Endodermal cell (in vitro differentiated cells): ENCODE results near the gene DZANK1. TPM values are rescaled to one million over a fixed set of nuclear protein-coding genes. Genes with fewer than 3 reads are reported as not detected.
A peak's percentile ranks its signal among the peaks of the same experiment; 100 is the strongest.
"Not testable (repeated sequence)": the region's sequence is repeated elsewhere in the genome, so short reads cannot be mapped to it uniquely, and the experiment has no call there.

Experiments used
- DNase-seq: peaks from one replicate; pipeline ENCODE4 v3.0.0-alpha.2; 2017
- H3K27ac ChIP-seq: 2 replicates; pipeline ENCODE4 v1.5.1; 2013; ENCODE audit warnings: mild to moderate bottlenecking, low read depth, low read length, moderate library complexity
- H3K27me3 ChIP-seq: 2 replicates; pipeline ENCODE4 v1.6.1; 2013; ENCODE audit warnings: mild to moderate bottlenecking, low read length, moderate library complexity; ENCODE audit not compliant: insufficient read depth, control insufficient read depth, poor library complexity, severe bottlenecking
- H3K36me3 ChIP-seq: 2 replicates; pipeline ENCODE4 v1.7.0; 2013; ENCODE audit warnings: mild to moderate bottlenecking, low read length, moderate library complexity; ENCODE audit not compliant: control insufficient read depth, insufficient read depth
- H3K4me1 ChIP-seq: one replicate; pipeline ENCODE4 v1.7.0; 2013; ENCODE audit warnings: low read length; ENCODE audit not compliant: control insufficient read depth, insufficient read depth
- H3K4me3 ChIP-seq: 2 replicates; pipeline ENCODE4 v1.5.1; 2013; ENCODE audit warnings: mild to moderate bottlenecking, low read length, moderate library complexity
- H3K9ac ChIP-seq: 2 replicates; pipeline ENCODE4 v1.6.1; 2013; ENCODE audit warnings: mild to moderate bottlenecking, low read length, moderate library complexity; ENCODE audit not compliant: poor library complexity, severe bottlenecking; ENCODE audit errors: extremely low read depth
- H3K9me3 ChIP-seq: 2 replicates; pipeline ENCODE4 v1.6.1; 2013; ENCODE audit warnings: mild to moderate bottlenecking, low read length, moderate library complexity; ENCODE audit not compliant: control insufficient read depth
- H3K27ac Mint-ChIP-seq: 2 replicates; pipeline ENCODE4 v1.8.0; 2020; ENCODE audit warnings: mixed read lengths
- H3K27me3 Mint-ChIP-seq: 2 replicates; pipeline ENCODE4 v1.8.0; 2021; ENCODE audit warnings: mild to moderate bottlenecking, mixed read lengths; ENCODE audit not compliant: insufficient read depth
- H3K36me3 Mint-ChIP-seq: 2 replicates; pipeline ENCODE4 v1.8.0; 2020; ENCODE audit warnings: low read depth, mixed read lengths
- H3K4me1 Mint-ChIP-seq: 2 replicates; pipeline ENCODE4 v1.8.0; 2020; ENCODE audit warnings: mixed read lengths
- H3K4me3 Mint-ChIP-seq: 2 replicates; pipeline ENCODE4 v1.8.0; 2020; ENCODE audit warnings: mild to moderate bottlenecking, moderate library complexity, mixed read lengths
- H3K9me3 Mint-ChIP-seq: 2 replicates; pipeline ENCODE4 v1.8.0; 2020; ENCODE audit warnings: mild to moderate bottlenecking, mixed read lengths
- CTCF ChIP-seq: fragments of 200-600 bp; sonication (generic); conservative IDR thresholded peaks from 2 replicates; pipeline ENCODE4 v1.5.0; 2021; ENCODE audit warnings: antibody characterized with exemption, mild to moderate bottlenecking
- WGBS, 2 experiments: methylation state at CpG; one replicate each; pipeline versions ENCODE4 v1.1.5 to v1.1.7; 2013; ENCODE audit warnings: missing lambda C conversion rate in 2 of 2, mixed read lengths in 1 of 2; ENCODE audit not compliant: insufficient coverage in 1 of 2, insufficient read length in 1 of 2; 5-methylcytosine and 5-hydroxymethylcytosine counted together
- total RNA-seq, 2 donors: library from RNA; stranded (reverse); fragmentation: NEBNext Ultra II Directional in 1 of 2; extraction: Animal tissue kit (Norgen Biotek cat#: 25700) in 1 of 2; gene quantifications; 2 replicates in 1 of 2; 3 replicates in 1 of 2; pipeline ENCODE4 v1.2.1, GENCODE V29; 2021

DZANK1 gene
- total RNA-seq, 2 donors from 2014 or later, result 14.8 to 18.8 TPM

GRCh38 chr20:18388860-18389259 lies 78.0 kb downstream of the DZANK1 start:
- H3K27ac ChIP-seq, result no peak overlapping the region
- H3K4me3 ChIP-seq, result no peak overlapping the region
- Mint-ChIP-seq H3K27ac (no peak overlapping the region), H3K4me3 (no peak overlapping the region), H3K36me3 (peaks cover 34% of the 10 kb centered on the region), H3K27me3 (no peaks in the 10 kb centered on the region), H3K9me3 (no peaks in the 10 kb centered on the region), H3K4me1 (peaks cover 25% of the 10 kb centered on the region)
- H3K4me1 ChIP-seq, result peaks cover 17% of the 10 kb centered on the region
- 73 to 77% methylated on average over 6 of the region's 6 CpGs for WGBS, 2 experiments
- H3K9ac ChIP-seq, result no peak overlapping the region
- no peaks in the 10 kb centered on the region for H3K27me3 ChIP-seq
- TF ChIP-seq CTCF, result no peak
- H3K36me3 ChIP-seq, result peaks cover 24% of the 10 kb centered on the region
- H3K9me3 ChIP-seq, result no peaks in the 10 kb centered on the region
- no peak for DNase-seq

GRCh38 chr20:18380908-18381529 lies 85.8 kb downstream of the DZANK1 start:
- 90 to 92% methylated on average over 5 to 7 of the region's 7 CpGs for WGBS, 2 experiments
- Mint-ChIP-seq H3K27me3 (no peaks in the 10 kb centered on the region), H3K36me3 (peaks cover 13% of the 10 kb centered on the region), H3K27ac (no peak overlapping the region), H3K4me3 (no peak overlapping the region), H3K9me3 (peaks cover 8% of the 10 kb centered on the region), H3K4me1 (no peaks in the 10 kb centered on the region)
- H3K9ac ChIP-seq, result no peak overlapping the region
- H3K4me3 ChIP-seq, result no peak overlapping the region
- H3K4me1 ChIP-seq, result no peaks in the 10 kb centered on the region
- H3K27me3 ChIP-seq, result no peaks in the 10 kb centered on the region
- peak; percentile 77 for DNase-seq
- H3K27ac ChIP-seq, result no peak overlapping the region
- TF ChIP-seq CTCF, result peak; percentile 71
- H3K36me3 ChIP-seq, result peaks cover 15% of the 10 kb centered on the region
- H3K9me3 ChIP-seq, result no peaks in the 10 kb centered on the region

- no peaks in the 10 kb centered on the region for H3K27me3 ChIP-seq
- no peak overlapping the region for H3K4me3 ChIP-seq
- no peak for TF ChIP-seq CTCF
- no peaks in the 10 kb centered on the region for H3K9me3 ChIP-seq
- no peak overlapping the region for H3K9ac ChIP-seq
- H3K27ac ChIP-seq, result no peak overlapping the region
- DNase-seq, result no peak
- peaks cover 16% of the 10 kb centered on the region for H3K9me3 Mint-ChIP-seq
- no peaks in the 10 kb centered on the region for H3K36me3 ChIP-seq
- no peaks in the 10 kb centered on the region for H3K27me3 Mint-ChIP-seq
- WGBS, 2 experiments, result 76 to 79% methylated on average over 6 to 8 of the region's 8 CpGs
- H3K36me3 Mint-ChIP-seq, result no peaks in the 10 kb centered on the region
- H3K4me3 Mint-ChIP-seq, result no peak overlapping the region
- peaks cover 3% of the 10 kb centered on the region for H3K4me1 Mint-ChIP-seq
- no peaks in the 10 kb centered on the region for H3K4me1 ChIP-seq
- H3K27ac Mint-ChIP-seq, result no peak overlapping the region
Observed at GRCh38 chr20:18377896-18378481, 88.8 kb downstream of the DZANK1 start.

- H3K27ac Mint-ChIP-seq, H3K27me3 ChIP-seq, H3K4me1 Mint-ChIP-seq, H3K27me3 Mint-ChIP-seq, H3K4me1 ChIP-seq, DNase-seq, H3K27ac ChIP-seq, H3K4me3 ChIP-seq, H3K36me3 Mint-ChIP-seq, H3K9me3 ChIP-seq, H3K9ac ChIP-seq, H3K4me3 Mint-ChIP-seq, H3K36me3 ChIP-seq: not testable (repeated sequence)
- H3K9me3 Mint-ChIP-seq, result peaks cover 16% of the 10 kb centered on the region
- 96% methylated on average over 21 of the region's 28 CpGs; no CpG with 5 or more reads in 1 of the 2 experiments for WGBS, 2 experiments
Observed at GRCh38 chr20:18375551-18375950, 91.3 kb downstream of the DZANK1 start.
